A673 (cell line): ENCODE data around the gene STAG1. TPM values are rescaled to one million over a fixed set of nuclear protein-coding genes. Genes with fewer than 3 reads are reported as not detected.

Experiments used
- BruUV-seq: library from RNA; stranded (reverse); fragments of 400-500 nt; replicated peaks from 2 replicates; lab custom pipeline; 2021; lab: Mats Ljungman, UMichigan
- CTCF ChIA-PET: fragments of 300-600 bp; sonication (Branson Sonifier 250); formaldehyde crosslinking; loops from one replicate; lab custom pipeline; 2022; ENCODE audit warnings: antibody characterized with exemption; lab: Charles Lee
- POLR2A ChIA-PET: fragments of 300-600 bp; sonication (Branson Sonifier 250); formaldehyde crosslinking; loops from one replicate; lab custom pipeline; 2022; ENCODE audit warnings: antibody characterized with exemption; ENCODE audit not compliant: low non-redundant PET; lab: Charles Lee
- DNase-seq: peaks from one replicate; pipeline ENCODE4 v3.0.0-alpha.2; 2015; ENCODE audit warnings: low spot score
- H3K27ac ChIP-seq: fragments of 200-600 bp; sonication (generic); 2 replicates; pipeline ENCODE4 v1.5.1; 2016; ENCODE audit warnings: mixed run types, low read depth, mild to moderate bottlenecking, mixed read lengths, antibody characterized with exemption, low read length; ENCODE audit not compliant: poor library complexity, severe bottlenecking
- H3K27me3 ChIP-seq: fragments of 200-600 bp; sonication (generic); replicated peaks from 2 replicates; pipeline ENCODE4 v1.6.1; 2017; ENCODE audit warnings: mixed run types, low read depth, mild to moderate bottlenecking, mixed read lengths, antibody characterized with exemption, low read length; ENCODE audit not compliant: insufficient read depth, poor library complexity
- H3K36me3 ChIP-seq: fragments of 200-600 bp; sonication (generic); 2 replicates; pipeline ENCODE4 v1.6.1; 2016; ENCODE audit warnings: mixed run types, mild to moderate bottlenecking, mixed read lengths, antibody characterized with exemption, low read length; ENCODE audit not compliant: insufficient read depth, poor library complexity, severe bottlenecking
- H3K4me1 ChIP-seq: fragments of 200-600 bp; sonication (generic); 2 replicates; pipeline ENCODE4 v1.6.1; 2017; ENCODE audit warnings: mixed run types, mild to moderate bottlenecking, mixed read lengths, antibody characterized with exemption, low read length; ENCODE audit not compliant: insufficient read depth, poor library complexity, severe bottlenecking
- H3K4me3 ChIP-seq: fragments of 200-600 bp; sonication (generic); 2 replicates; pipeline ENCODE4 v1.5.1; 2016; ENCODE audit warnings: low read depth, mixed run types, mild to moderate bottlenecking, mixed read lengths, low read length; ENCODE audit not compliant: poor library complexity, severe bottlenecking
- H3K9me3 ChIP-seq: fragments of 200-600 bp; sonication (generic); 2 replicates; pipeline ENCODE4 v1.6.1; 2016; ENCODE audit warnings: mixed run types, low read depth, mild to moderate bottlenecking, mixed read lengths, antibody characterized with exemption, low read length; ENCODE audit not compliant: poor library complexity, severe bottlenecking
- EZH2 ChIP-seq: fragments of 200-600 bp; sonication (generic); IDR thresholded peaks from 2 replicates; pipeline ENCODE4 v1.6.1; 2017; ENCODE audit warnings: borderline replicate concordance, low read depth, mild to moderate bottlenecking, mixed read lengths, antibody characterized with exemption, low read length; ENCODE audit not compliant: poor library complexity, severe bottlenecking
- intact Hi-C: fragments of 100-400 bp; cut with micrococcal nuclease; formaldehyde crosslinking; loops from one replicate; pipeline ENCODE4 v1.10.0; 2022; ENCODE audit not compliant: unreplicated experiment
- total RNA-seq: library from RNA; stranded (reverse); gene quantifications from 2 replicates; pipeline ENCODE4 v1.2.3, GENCODE V29; 2021
- TF ChIP-seq, protein P1 (sequence below): fragments of 300-800, 200-600 bp; sonication (generic); conservative IDR thresholded peaks from 2 replicates; pipeline ENCODE4 v1.5.1; 2017; ENCODE audit warnings: low read depth, mild to moderate bottlenecking, antibody characterized with exemption, low read length, moderate library complexity, mixed read lengths

The STAG1 gene
- total RNA-seq, 1 experiment from 2014 or later: 47.4 TPM

DNA sequence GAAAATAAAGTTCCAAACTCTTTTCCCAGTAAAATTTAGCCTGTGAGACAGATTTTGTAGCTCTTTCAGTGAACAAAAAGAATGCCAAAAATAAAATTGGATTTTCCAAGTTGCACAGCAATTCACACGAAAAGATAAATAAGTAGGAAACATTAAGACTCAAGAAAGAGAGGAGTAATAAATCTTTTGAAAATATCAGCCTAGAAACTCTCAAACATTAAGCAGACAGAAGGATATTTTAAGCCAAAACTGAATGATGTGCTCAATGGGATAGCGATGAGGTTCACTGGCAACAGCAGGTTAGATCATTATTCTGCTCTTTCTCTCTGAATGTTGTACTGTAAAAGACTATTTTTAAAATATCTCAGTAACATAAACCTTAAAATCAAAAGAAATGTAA, 115.0 kb downstream of the STAG1 start:
- DNase-seq: peak; percentile 19
- H3K27ac ChIP-seq: no peak overlapping the region
- H3K4me1 ChIP-seq: peaks cover 38% of the 10 kb centered on the region
- no TSS peak for BruUV-seq
- H3K36me3 ChIP-seq: no peaks in the 10 kb centered on the region
- ChIA-PET CTCF (no interaction called here), POLR2A (interaction anchor here (0.6 kb wide), 1 partner anchor 280 kb away, joined by 4 read pairs; no protein-coding TSS in a partner anchor)
- no peak overlapping the region for H3K4me3 ChIP-seq
- TF ChIP-seq EZH2: no peak
- TF ChIP-seq, protein P1, sequence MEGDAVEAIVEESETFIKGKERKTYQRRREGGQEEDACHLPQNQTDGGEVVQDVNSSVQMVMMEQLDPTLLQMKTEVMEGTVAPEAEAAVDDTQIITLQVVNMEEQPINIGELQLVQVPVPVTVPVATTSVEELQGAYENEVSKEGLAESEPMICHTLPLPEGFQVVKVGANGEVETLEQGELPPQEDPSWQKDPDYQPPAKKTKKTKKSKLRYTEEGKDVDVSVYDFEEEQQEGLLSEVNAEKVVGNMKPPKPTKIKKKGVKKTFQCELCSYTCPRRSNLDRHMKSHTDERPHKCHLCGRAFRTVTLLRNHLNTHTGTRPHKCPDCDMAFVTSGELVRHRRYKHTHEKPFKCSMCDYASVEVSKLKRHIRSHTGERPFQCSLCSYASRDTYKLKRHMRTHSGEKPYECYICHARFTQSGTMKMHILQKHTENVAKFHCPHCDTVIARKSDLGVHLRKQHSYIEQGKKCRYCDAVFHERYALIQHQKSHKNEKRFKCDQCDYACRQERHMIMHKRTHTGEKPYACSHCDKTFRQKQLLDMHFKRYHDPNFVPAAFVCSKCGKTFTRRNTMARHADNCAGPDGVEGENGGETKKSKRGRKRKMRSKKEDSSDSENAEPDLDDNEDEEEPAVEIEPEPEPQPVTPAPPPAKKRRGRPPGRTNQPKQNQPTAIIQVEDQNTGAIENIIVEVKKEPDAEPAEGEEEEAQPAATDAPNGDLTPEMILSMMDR: no peak
- no peaks in the 10 kb centered on the region for H3K27me3 ChIP-seq
- H3K9me3 ChIP-seq: no peaks in the 10 kb centered on the region
- intact Hi-C loops: no loop called here

DNA sequence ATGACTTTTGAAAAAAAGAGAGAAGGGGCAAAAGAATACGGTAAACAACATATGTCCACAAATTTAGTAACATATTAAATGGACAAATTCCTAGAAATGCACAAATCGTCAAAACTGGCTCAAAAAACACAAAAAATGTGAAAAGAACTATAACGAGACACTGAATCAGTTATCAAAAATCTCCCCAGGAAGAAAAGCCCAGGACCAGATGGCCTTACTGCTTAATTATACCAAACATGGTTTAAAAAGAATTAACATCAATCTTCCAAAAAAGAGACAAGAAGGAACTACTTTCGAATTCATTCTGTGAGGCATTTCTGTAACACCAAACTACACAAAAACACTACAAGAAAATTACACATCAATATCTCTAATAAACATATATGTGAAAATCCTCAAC, 117.4 kb downstream of the STAG1 start:
- ChIA-PET CTCF (no interaction called here), POLR2A (no interaction called here)
- Histone ChIP-seq H3K27me3 (no peaks in the 10 kb centered on the region), H3K4me3 (no peak overlapping the region), H3K27ac (no peak overlapping the region), H3K9me3 (no peaks in the 10 kb centered on the region), H3K36me3 (no peaks in the 10 kb centered on the region), H3K4me1 (peaks cover 41% of the 10 kb centered on the region)
- TF ChIP-seq EZH2: no peak
- TF ChIP-seq, protein P1: no peak
- intact Hi-C loops: no loop called here
- no peak for DNase-seq
- no TSS peak for BruUV-seq

DNA sequence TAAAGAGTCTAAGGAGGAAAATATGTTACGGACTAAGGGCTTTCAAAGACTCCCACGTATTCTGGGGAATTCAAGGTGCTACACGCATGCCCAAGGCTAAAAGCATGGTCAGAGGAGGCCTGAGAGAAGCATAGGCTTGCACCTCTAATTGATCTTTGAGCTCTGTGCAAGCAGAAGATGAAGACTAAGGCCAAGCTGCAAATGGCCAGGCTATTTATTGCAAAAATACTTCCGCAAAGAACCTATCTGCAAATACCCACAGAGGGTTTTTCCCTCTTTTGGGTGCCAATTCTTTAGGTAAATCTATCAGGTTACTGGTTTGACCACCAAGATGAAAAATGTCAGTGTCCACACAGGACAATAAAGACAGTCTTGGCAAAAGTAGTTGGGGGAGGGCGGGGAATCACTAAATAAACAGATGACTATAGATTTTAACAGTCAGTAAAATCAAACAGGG, 119.5 kb downstream of the STAG1 start:
- Histone ChIP-seq H3K4me1 (peaks cover 36% of the 10 kb centered on the region), H3K9me3 (no peaks in the 10 kb centered on the region), H3K36me3 (no peaks in the 10 kb centered on the region), H3K4me3 (no peak overlapping the region), H3K27ac (no peak overlapping the region), H3K27me3 (no peaks in the 10 kb centered on the region)
- BruUV-seq: no TSS peak
- ChIA-PET CTCF (no interaction called here), POLR2A (no interaction called here)
- intact Hi-C loops: no loop called here
- DNase-seq: no peak
- TF ChIP-seq, protein P1: no peak
- TF ChIP-seq EZH2: no peak
